ENCODE results near the gene ATP2B1.

- TF ChIP-seq CTCF (IDR thresholded peaks at IDR 0.05), result no peak
- TF ChIP-seq POLR2A (IDR thresholded peaks at IDR 0.05), result no peak
These were observed 114.8 kb downstream of the ATP2B1 start for GRCh38 chr12:89593873-89594272.
